Chondrocyte (in vitro differentiated cells): ENCODE measurements around the gene PRKD2. TPM values are rescaled to one million over a fixed set of nuclear protein-coding genes. Genes with fewer than 3 reads are reported as not detected.
"Not testable (repeated sequence)": the region's sequence is repeated elsewhere in the genome, so short reads cannot be mapped to it uniquely, and the experiment has no call there.

Source experiments
- DNase-seq: peaks from one replicate; pipeline ENCODE4 v3.0.0; 2021; ENCODE audit warnings: mixed read lengths, low spot score
- H3K27ac Mint-ChIP-seq: one replicate; pipeline ENCODE4 v1.8.0; 2021; ENCODE audit warnings: mild to moderate bottlenecking, moderate library complexity, mixed read lengths; ENCODE audit not compliant: unreplicated experiment
- H3K27me3 Mint-ChIP-seq: 2 replicates; pipeline ENCODE4 v1.8.0; 2021; ENCODE audit warnings: low read depth, mixed read lengths
- H3K36me3 Mint-ChIP-seq: 2 replicates; pipeline ENCODE4 v1.8.0; 2021; ENCODE audit warnings: low read depth, mixed read lengths
- H3K4me1 Mint-ChIP-seq: 2 replicates; pipeline ENCODE4 v1.8.0; 2021; ENCODE audit warnings: low read depth, mild to moderate bottlenecking, mixed read lengths
- H3K4me3 Mint-ChIP-seq: one replicate; pipeline ENCODE4 v1.8.0; 2021; ENCODE audit warnings: mild to moderate bottlenecking, moderate library complexity, mixed read lengths; ENCODE audit not compliant: unreplicated experiment
- H3K9me3 Mint-ChIP-seq: 2 replicates; pipeline ENCODE4 v1.8.0; 2021; ENCODE audit warnings: low read depth, mixed read lengths
- long read RNA-seq: library from polyadenylated mRNA; stranded (forward); transcript quantifications from one replicate; pipeline ENCODE4 v2.0.0, GENCODE V29; 2021
- total RNA-seq: library from RNA; stranded (reverse); gene quantifications from 3 replicates; pipeline ENCODE4 v1.2.1, GENCODE V29; 2021
- TF ChIP-seq, protein P1 (sequence below): fragments of 200-600 bp; sonication (generic); IDR thresholded peaks from 2 replicates; pipeline ENCODE4 v1.5.0; 2021; ENCODE audit warnings: antibody characterized with exemption, mild to moderate bottlenecking, moderate library complexity

PRKD2 gene
- total RNA-seq = 21.9 to 31.9 TPM (median 23.3 TPM) in 3 replicates
- long read RNA-seq, transcript PRKD2-201 (18 exons, 3,070 nt) = major isoform, 12 of 20 reads
- long read RNA-seq, partial matches to known transcripts = 3 of 20 reads
- long read RNA-seq, other reads (novel, unspliced or antisense) = 3 of 20 reads

DNA sequence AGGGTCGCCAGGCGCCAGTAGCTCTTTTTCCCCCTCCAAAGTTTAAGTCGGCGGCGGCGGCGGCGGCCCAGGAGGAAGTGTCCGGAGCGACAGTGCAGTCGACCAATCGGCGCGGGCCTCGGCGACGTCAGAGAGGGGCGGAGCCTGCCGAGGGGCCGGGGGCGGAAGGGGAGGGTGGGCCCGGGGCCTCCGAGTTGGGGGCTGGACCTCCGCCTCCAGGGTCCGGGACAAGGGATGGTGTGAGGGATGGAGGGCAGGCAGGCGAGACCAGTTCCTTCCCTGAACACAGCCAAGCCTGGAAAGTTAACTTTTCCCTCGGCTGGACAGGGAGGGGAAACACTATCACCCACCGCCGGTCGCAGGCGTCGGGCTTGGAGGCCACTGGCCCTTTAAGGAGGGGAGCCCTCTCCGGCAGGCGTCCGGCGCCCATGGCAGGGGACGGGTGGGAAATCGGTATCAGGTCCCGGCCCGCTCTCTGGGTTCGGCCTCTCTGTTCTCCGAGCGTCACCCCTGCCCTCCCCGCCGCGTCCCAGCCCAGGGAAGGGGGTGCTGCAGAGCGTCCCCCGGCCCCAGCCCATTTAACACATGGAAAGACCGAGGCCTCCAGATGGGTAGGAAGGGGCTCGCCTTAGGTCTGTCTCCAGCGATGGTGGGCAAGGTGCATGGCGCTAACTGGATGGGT, at the start of gene PRKD2:
TSS of gene PRKD2 (minus strand) at position 81 of the 682 bp plus-strand sequence. CDS start 744 bp downstream, outside the sequence.
- H3K36me3 Mint-ChIP-seq = peaks cover 7% of the 10 kb centered on the region
- H3K4me3 Mint-ChIP-seq = peak within 1 kb of the TSS; percentile 94
- H3K27ac Mint-ChIP-seq = peak within 1 kb of the TSS; percentile 87
- peaks cover 33% of the 10 kb centered on the region for H3K4me1 Mint-ChIP-seq
- DNase-seq = no peak
- H3K27me3 Mint-ChIP-seq = no peaks in the 10 kb centered on the region
- TF ChIP-seq, protein P1, sequence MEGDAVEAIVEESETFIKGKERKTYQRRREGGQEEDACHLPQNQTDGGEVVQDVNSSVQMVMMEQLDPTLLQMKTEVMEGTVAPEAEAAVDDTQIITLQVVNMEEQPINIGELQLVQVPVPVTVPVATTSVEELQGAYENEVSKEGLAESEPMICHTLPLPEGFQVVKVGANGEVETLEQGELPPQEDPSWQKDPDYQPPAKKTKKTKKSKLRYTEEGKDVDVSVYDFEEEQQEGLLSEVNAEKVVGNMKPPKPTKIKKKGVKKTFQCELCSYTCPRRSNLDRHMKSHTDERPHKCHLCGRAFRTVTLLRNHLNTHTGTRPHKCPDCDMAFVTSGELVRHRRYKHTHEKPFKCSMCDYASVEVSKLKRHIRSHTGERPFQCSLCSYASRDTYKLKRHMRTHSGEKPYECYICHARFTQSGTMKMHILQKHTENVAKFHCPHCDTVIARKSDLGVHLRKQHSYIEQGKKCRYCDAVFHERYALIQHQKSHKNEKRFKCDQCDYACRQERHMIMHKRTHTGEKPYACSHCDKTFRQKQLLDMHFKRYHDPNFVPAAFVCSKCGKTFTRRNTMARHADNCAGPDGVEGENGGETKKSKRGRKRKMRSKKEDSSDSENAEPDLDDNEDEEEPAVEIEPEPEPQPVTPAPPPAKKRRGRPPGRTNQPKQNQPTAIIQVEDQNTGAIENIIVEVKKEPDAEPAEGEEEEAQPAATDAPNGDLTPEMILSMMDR = no peak
- H3K9me3 Mint-ChIP-seq = no peaks in the 10 kb centered on the region

DNA sequence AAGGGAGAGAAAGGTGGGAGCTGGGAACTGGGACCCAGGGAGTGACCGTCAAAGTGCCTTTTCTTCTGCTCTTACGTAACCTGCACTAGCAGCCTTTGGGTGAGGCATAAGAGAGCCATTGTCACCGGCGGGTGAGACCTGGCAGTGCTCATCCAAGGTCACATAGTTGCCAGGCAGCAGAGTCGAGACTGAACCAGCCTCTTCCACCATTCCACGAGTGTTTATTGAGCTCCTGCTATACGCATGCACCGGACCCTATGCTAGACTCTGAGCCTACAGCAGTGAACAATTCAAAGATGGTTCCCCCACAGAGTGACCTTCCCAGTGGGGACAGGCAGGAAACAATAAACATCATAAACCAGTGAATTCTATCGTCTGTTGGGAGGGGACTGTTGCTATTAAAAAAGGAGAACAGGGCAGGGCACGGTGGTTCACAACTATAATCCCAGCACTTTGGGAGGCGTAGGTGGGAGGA, 47.9 kb upstream of the PRKD2 start:
- DNase-seq = no peak
- Mint-ChIP-seq H3K27ac (peak overlapping the region; percentile 8), H3K27me3 (no peaks in the 10 kb centered on the region), H3K4me3 (no peak overlapping the region), H3K36me3 (peaks cover 2% of the 10 kb centered on the region), H3K4me1 (peaks cover 25% of the 10 kb centered on the region), H3K9me3 (no peaks in the 10 kb centered on the region)
- TF ChIP-seq, protein P1 = no peak

DNA sequence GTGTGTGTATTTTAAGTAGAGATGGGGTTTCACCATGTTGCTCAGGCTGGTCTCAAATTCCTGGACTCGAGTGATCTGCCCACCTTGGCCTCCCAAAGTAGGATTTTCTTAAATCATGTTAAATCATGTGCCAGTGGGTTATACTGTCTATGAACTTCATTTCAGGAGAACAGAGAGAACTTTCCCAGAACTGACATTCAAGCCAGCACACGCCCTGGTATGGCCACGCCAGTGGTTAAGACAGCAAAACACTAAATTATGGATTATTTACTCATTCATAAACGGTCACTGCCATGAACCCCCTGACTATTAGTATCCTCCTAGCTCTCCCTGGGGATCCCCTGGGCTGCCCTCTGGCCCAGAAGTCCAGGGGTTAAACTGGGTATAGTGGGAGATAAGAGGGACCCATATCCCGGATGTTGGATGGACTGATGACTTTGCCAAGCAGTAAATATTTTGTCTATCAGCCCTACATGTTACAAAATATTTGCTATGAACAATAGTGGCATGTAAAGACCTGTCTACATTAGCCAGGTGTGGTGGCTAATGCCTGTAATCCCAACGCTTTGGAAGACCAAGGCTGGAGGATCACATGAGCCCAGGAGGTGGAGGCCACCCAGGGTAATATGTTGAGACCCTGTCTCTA, 45.5 kb upstream of the PRKD2 start:
- TF ChIP-seq, protein P1 = no peak
- H3K27me3 Mint-ChIP-seq = no peaks in the 10 kb centered on the region

DNA sequence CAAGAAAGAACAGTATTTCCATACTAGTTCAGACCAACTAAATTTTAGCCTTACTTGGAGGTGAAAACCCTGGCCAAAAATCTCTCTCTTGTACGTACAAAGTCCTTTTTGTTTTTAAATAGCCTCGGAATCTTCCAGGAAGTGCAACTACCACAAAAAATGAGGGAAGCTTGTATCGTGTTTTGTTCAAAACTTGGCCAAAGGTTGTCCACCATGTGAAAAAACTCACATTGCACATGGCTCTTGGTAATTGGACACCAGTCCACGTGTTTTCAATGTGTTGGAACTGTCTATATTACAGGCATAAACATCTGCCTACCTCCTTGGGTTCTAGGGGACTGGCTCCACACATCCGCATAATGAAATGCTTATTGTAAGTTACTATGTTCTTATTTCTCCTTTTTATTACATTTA, 44.5 kb upstream of the PRKD2 start:
- Mint-ChIP-seq H3K4me3 (no peak overlapping the region), H3K36me3 (no peaks in the 10 kb centered on the region), H3K9me3 (no peaks in the 10 kb centered on the region), H3K27me3 (no peaks in the 10 kb centered on the region), H3K27ac (no peak overlapping the region), H3K4me1 (peaks cover 20% of the 10 kb centered on the region)
- no peak for DNase-seq
- TF ChIP-seq, protein P1 = no peak

More for the DNA sequence above, 45.5 kb upstream of the PRKD2 start:
- H3K27ac Mint-ChIP-seq = no peak overlapping the region
- no peak for DNase-seq
- H3K9me3 Mint-ChIP-seq = no peaks in the 10 kb centered on the region
- H3K4me3 Mint-ChIP-seq = no peak overlapping the region
- peaks cover 20% of the 10 kb centered on the region for H3K4me1 Mint-ChIP-seq
- H3K36me3 Mint-ChIP-seq = peaks cover 2% of the 10 kb centered on the region

DNA sequence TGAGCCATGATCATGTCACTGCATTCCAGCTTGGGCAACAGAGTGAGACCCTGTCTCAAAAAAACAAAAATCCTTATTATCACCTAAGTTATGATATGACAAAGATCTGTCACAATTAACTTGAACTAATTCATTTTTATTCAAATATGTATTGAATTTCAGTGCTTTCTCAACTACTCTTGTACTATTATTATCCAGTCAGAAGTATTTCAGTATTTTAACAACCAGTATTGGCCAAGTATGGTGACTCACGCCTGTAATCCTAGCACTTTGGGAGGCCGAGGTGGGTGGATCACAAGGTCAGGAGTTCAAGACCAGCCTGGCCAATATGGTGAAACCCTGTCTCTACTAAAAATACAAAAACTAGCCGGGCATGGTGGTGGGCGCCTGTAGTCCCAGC, 44.0 kb upstream of the PRKD2 start:
- H3K4me3 Mint-ChIP-seq, H3K36me3 Mint-ChIP-seq, DNase-seq, H3K27me3 Mint-ChIP-seq, H3K9me3 Mint-ChIP-seq: not testable (repeated sequence)
- peak overlapping the region; percentile 32 for H3K27ac Mint-ChIP-seq
- H3K4me1 Mint-ChIP-seq = peaks cover 20% of the 10 kb centered on the region
